ENCODE measurements around the gene RYR2. TPM values are rescaled to one million over a fixed set of nuclear protein-coding genes. Genes with fewer than 3 reads are reported as not detected.

The RYR2 gene
- total RNA-seq, 1 donor from 2014 or later: 0.90 TPM

GRCh38 chr1:237444120-237444790 is 402.3 kb downstream of the RYR2 start:
- no peak overlapping the region for H3K27ac Mint-ChIP-seq
- no peaks in the 10 kb centered on the region for H3K36me3 Mint-ChIP-seq
- no peaks in the 10 kb centered on the region for H3K4me1 Mint-ChIP-seq
- no peaks in the 10 kb centered on the region for H3K36me3 ChIP-seq
- H2AFZ ChIP-seq (replicated peaks): no peak overlapping the region
- no peaks in the 10 kb centered on the region for H3K9me3 Mint-ChIP-seq
- H3K4me3 ChIP-seq: no peak overlapping the region
- H3K79me2 ChIP-seq (ENCODE audit: low read depth): no peaks in the 10 kb centered on the region
- H3K9ac ChIP-seq: no peak overlapping the region
- TF ChIP-seq CTCF (IDR thresholded peaks at IDR 0.05) (no peak), EZH2 (IDR thresholded peaks at IDR 0.05) (no peak), EZH2phosphoT487 (IDR thresholded peaks at IDR 0.05) (no peak)
- H3K4me2 ChIP-seq: no peak overlapping the region
- H3K4me1 ChIP-seq: no peaks in the 10 kb centered on the region
- no peaks in the 10 kb centered on the region for H3K27me3 ChIP-seq
- no peak for DNase-seq (ENCODE audit: low spot score)
- H3F3A ChIP-seq (ENCODE audit: low read depth): no peaks in the 10 kb centered on the region
- peaks cover 2% of the 10 kb centered on the region for H3K27me3 Mint-ChIP-seq (ENCODE audit: insufficient read depth, low read depth)
- no peaks in the 10 kb centered on the region for H3K9me3 ChIP-seq (ENCODE audit: low read depth)
- no peak overlapping the region for H3K4me3 Mint-ChIP-seq
- H4K20me1 ChIP-seq (ENCODE audit: low read depth): no peaks in the 10 kb centered on the region
- no peak overlapping the region for H3K27ac ChIP-seq

GRCh38 chr1:237448042-237448441 is 406.1 kb downstream of the RYR2 start:
- no peak overlapping the region for H3K4me3 Mint-ChIP-seq
- H3K27ac Mint-ChIP-seq: no peak overlapping the region
- TF ChIP-seq CTCF (IDR thresholded peaks at IDR 0.05) (no peak), EZH2 (IDR thresholded peaks at IDR 0.05) (no peak), EZH2phosphoT487 (IDR thresholded peaks at IDR 0.05) (no peak)
- Histone ChIP-seq H3K4me1 (no peaks in the 10 kb centered on the region), H3F3A (ENCODE audit: low read depth) (no peaks in the 10 kb centered on the region), H3K9me3 (ENCODE audit: low read depth) (no peaks in the 10 kb centered on the region), H2AFZ (replicated peaks) (no peak overlapping the region), H3K27me3 (no peaks in the 10 kb centered on the region), H3K4me3 (no peak overlapping the region), H3K27ac (no peak overlapping the region), H3K79me2 (ENCODE audit: low read depth) (no peaks in the 10 kb centered on the region), H3K9ac (no peak overlapping the region), H4K20me1 (ENCODE audit: low read depth) (no peaks in the 10 kb centered on the region), H3K36me3 (no peaks in the 10 kb centered on the region), H3K4me2 (no peak overlapping the region)
- H3K36me3 Mint-ChIP-seq: no peaks in the 10 kb centered on the region
- no peaks in the 10 kb centered on the region for H3K9me3 Mint-ChIP-seq
- DNase-seq (ENCODE audit: low spot score): no peak
- H3K4me1 Mint-ChIP-seq: no peaks in the 10 kb centered on the region
- peaks cover 3% of the 10 kb centered on the region for H3K27me3 Mint-ChIP-seq (ENCODE audit: insufficient read depth, low read depth)

- no peaks in the 10 kb centered on the region for H3K36me3 ChIP-seq
- H3K4me1 ChIP-seq: no peaks in the 10 kb centered on the region
- Mint-ChIP-seq H3K27me3 (ENCODE audit: insufficient read depth, low read depth) (no peaks in the 10 kb centered on the region), H3K27ac (no peak overlapping the region), H3K9me3 (no peaks in the 10 kb centered on the region), H3K4me1 (no peaks in the 10 kb centered on the region), H3K36me3 (no peaks in the 10 kb centered on the region), H3K4me3 (no peak overlapping the region)
- H3K27me3 ChIP-seq: no peaks in the 10 kb centered on the region
- H4K20me1 ChIP-seq (ENCODE audit: low read depth): no peaks in the 10 kb centered on the region
- H2AFZ ChIP-seq (replicated peaks): no peak overlapping the region
- TF ChIP-seq EZH2phosphoT487 (IDR thresholded peaks at IDR 0.05): no peak
- TF ChIP-seq EZH2 (IDR thresholded peaks at IDR 0.05): no peak
- TF ChIP-seq CTCF (IDR thresholded peaks at IDR 0.05): no peak
- no peak overlapping the region for H3K4me3 ChIP-seq
- no peak overlapping the region for H3K9ac ChIP-seq
- no peak overlapping the region for H3K4me2 ChIP-seq
- H3F3A ChIP-seq (ENCODE audit: low read depth): no peaks in the 10 kb centered on the region
- no peaks in the 10 kb centered on the region for H3K9me3 ChIP-seq (ENCODE audit: low read depth)
- H3K79me2 ChIP-seq (ENCODE audit: low read depth): no peaks in the 10 kb centered on the region
- DNase-seq (ENCODE audit: low spot score): no peak
- H3K27ac ChIP-seq: no peak overlapping the region
Measured at GRCh38 chr1:237457573-237457972, 415.6 kb downstream of the RYR2 start.
